HEK293 (cell line): Measurements from ENCODE around the gene GLIS1.

ENCODE experiments used
- CTCF ChIA-PET: fragments of 350-600 bp; formaldehyde crosslinking; extraction: SDS; loops from one replicate; lab custom pipeline; 2021; ENCODE audit warnings: antibody characterized with exemption; lab: Yijun Ruan, JAX
- POLR2A ChIA-PET: fragments of 300-600 bp; formaldehyde crosslinking; extraction: SDS; loops from one replicate; lab custom pipeline; 2020; ENCODE audit warnings: antibody characterized with exemption, inconsistent platforms; lab: Yijun Ruan, JAX
- H3K27ac ChIP-seq: fragments of 200-500 bp; sonication (Bioruptor generic); 2 replicates; pipeline ENCODE4 v1.5.1; 2014; ENCODE audit warnings: low read depth, low read length, control low read depth, inconsistent platforms; ENCODE audit errors: extremely low read depth
- H3K36me3 ChIP-seq, 2 experiments: fragments of 200-500 bp in 1 of 2; sonication (Bioruptor generic) in 1 of 2; 1 replicate in 1 of 2; 2 replicates in 1 of 2; pipeline ENCODE4 v1.5.1; 2014 to 2017; ENCODE audit warnings: inconsistent platforms in 2 of 2, low read length in 2 of 2; ENCODE audit not compliant: control insufficient read depth in 2 of 2, insufficient read depth in 1 of 2
- H3K4me1 ChIP-seq: fragments of 200-500 bp; sonication (Bioruptor generic); 2 replicates; pipeline ENCODE4 v1.5.1; 2014; ENCODE audit warnings: mild to moderate bottlenecking, low read length, inconsistent platforms; ENCODE audit not compliant: control insufficient read depth, insufficient read depth
- H3K4me3 ChIP-seq: 2 replicates; pipeline ENCODE4 v1.5.1; 2011; ENCODE audit warnings: low read depth, mild to moderate bottlenecking, control low read depth, low read length, moderate library complexity
- H3K9me3 ChIP-seq: fragments of 200-500 bp; sonication (Bioruptor generic); 2 replicates; pipeline ENCODE4 v1.5.1; 2014; ENCODE audit warnings: low read depth, low read length, inconsistent platforms; ENCODE audit not compliant: control insufficient read depth, insufficient read depth
- BCL11B ChIP-seq: fragments of 450-650 bp; formaldehyde crosslinking; IDR thresholded peaks from 2 replicates; pipeline ENCODE4 v1.5.1; 2016; ENCODE audit warnings: low read depth, missing biosample characterization, missing genetic modification characterization
- HOXD13 ChIP-seq: sonication (generic); formaldehyde crosslinking; IDR thresholded peaks from 2 replicates; pipeline ENCODE4 v1.8.0; 2022; ENCODE audit warnings: missing genetic modification reagents, borderline replicate concordance
- IKZF3 ChIP-seq: fragments of 450-650 bp; IDR thresholded peaks from 2 replicates; pipeline ENCODE4 v1.5.0; 2018; ENCODE audit warnings: missing biosample characterization, mild to moderate bottlenecking, missing genetic modification characterization, moderate library complexity
- KLF16 ChIP-seq: fragments of 450-650 bp; formaldehyde crosslinking; IDR thresholded peaks from 2 replicates; pipeline ENCODE4 v1.5.1; 2017; ENCODE audit warnings: missing biosample characterization, missing genetic modification characterization
- TSHZ1 ChIP-seq: fragments of 450-650 bp; formaldehyde crosslinking; IDR thresholded peaks from 2 replicates; pipeline ENCODE4 v1.5.1; 2016; ENCODE audit warnings: missing biosample characterization, missing genetic modification characterization, borderline replicate concordance
- YY2 ChIP-seq: fragments of 450-650 bp; formaldehyde crosslinking; IDR thresholded peaks from 2 replicates; pipeline ENCODE4 v1.5.1; 2016; ENCODE audit warnings: missing biosample characterization, missing genetic modification characterization
- ZBTB26 ChIP-seq: fragments of 450-650 bp; formaldehyde crosslinking; optimal IDR thresholded peaks from 2 replicates; pipeline ENCODE3; 2016; ENCODE audit warnings: missing biosample characterization, mild to moderate bottlenecking, missing genetic modification characterization
- ZBTB44 ChIP-seq: fragments of 450-650 bp; IDR thresholded peaks from 2 replicates; pipeline ENCODE4 v1.5.1; 2018; ENCODE audit warnings: missing biosample characterization, mild to moderate bottlenecking, missing genetic modification characterization
- ZNF157 ChIP-seq: fragments of 450-650 bp; formaldehyde crosslinking; IDR thresholded peaks from 2 replicates; pipeline ENCODE4 v1.5.1; 2016; ENCODE audit warnings: missing biosample characterization, missing genetic modification characterization
- ZNF211 ChIP-seq: fragments of 450-650 bp; formaldehyde crosslinking; IDR thresholded peaks from 2 replicates; pipeline ENCODE4 v1.5.1; 2016; ENCODE audit warnings: low read depth, missing biosample characterization, missing genetic modification characterization
- ZNF239 ChIP-seq: fragments of 450-650 bp; formaldehyde crosslinking; IDR thresholded peaks from 2 replicates; pipeline ENCODE4 v1.5.1; 2016; ENCODE audit warnings: missing biosample characterization, missing genetic modification characterization
- ZNF280D ChIP-seq: fragments of 450-650 bp; formaldehyde crosslinking; IDR thresholded peaks from 2 replicates; pipeline ENCODE4 v1.5.1; 2016; ENCODE audit warnings: missing biosample characterization, missing genetic modification characterization
- ZNF426 ChIP-seq: fragments of 450-650 bp; formaldehyde crosslinking; IDR thresholded peaks from 2 replicates; pipeline ENCODE4 v1.5.1; 2017; ENCODE audit warnings: missing biosample characterization, missing genetic modification characterization, mild to moderate bottlenecking, inconsistent platforms, moderate library complexity
- ZNF561 ChIP-seq: fragments of 450-650 bp; IDR thresholded peaks from 2 replicates; pipeline ENCODE4 v1.5.1; 2018; ENCODE audit warnings: missing biosample characterization, missing genetic modification characterization, borderline replicate concordance
- ZNF707 ChIP-seq: fragments of 450-650 bp; formaldehyde crosslinking; IDR thresholded peaks from 2 replicates; pipeline ENCODE4 v1.5.1; 2016; ENCODE audit warnings: missing biosample characterization, missing genetic modification characterization
- ZNF76 ChIP-seq: fragments of 450-650 bp; formaldehyde crosslinking; IDR thresholded peaks from 2 replicates; pipeline ENCODE4; 2016; ENCODE audit warnings: low read depth, missing biosample characterization, missing genetic modification characterization, borderline replicate concordance
- ZNF776 ChIP-seq: fragments of 450-650 bp; formaldehyde crosslinking; IDR thresholded peaks from 2 replicates; pipeline ENCODE4 v1.5.0; 2017; ENCODE audit warnings: missing biosample characterization, missing genetic modification characterization, borderline replicate concordance
- ZNF777 ChIP-seq: fragments of 450-650 bp; formaldehyde crosslinking; IDR thresholded peaks from 2 replicates; pipeline ENCODE4 v1.5.1; 2017; ENCODE audit warnings: missing biosample characterization, missing genetic modification characterization, borderline replicate concordance

Gene GLIS1

GRCh38 chr1:53769780-53770179 is 30.8 kb upstream of the GLIS1 start:
- Histone ChIP-seq H3K36me3 (peaks cover 24 to 63% of the 10 kb centered on the region in 2 experiments), H3K4me1 (no peaks in the 10 kb centered on the region), H3K27ac (no peak overlapping the region), H3K9me3 (no peaks in the 10 kb centered on the region), H3K4me3 (no peak overlapping the region)
- ChIA-PET CTCF (interaction anchor here (1.1 kb wide), 1 partner anchor 16 kb away, joined by 5 read pairs; no protein-coding TSS in a partner anchor), POLR2A (no interaction called here)
- no peak for TF ChIP-seq IKZF3
- TF ChIP-seq ZNF157 (tag by site-specific recombination) = no peak
- no peak for TF ChIP-seq ZNF426 (tag by site-specific recombination)
- TF ChIP-seq ZNF707 (tag by site-specific recombination) = no peak
- no peak for TF ChIP-seq ZNF776 (tag by site-specific recombination)
- TF ChIP-seq ZNF211 (tag by site-specific recombination) = no peak
- TF ChIP-seq HOXD13 (CRISPR knock-in tag) = no peak
- no peak for TF ChIP-seq ZBTB44
- no peak for TF ChIP-seq ZNF239 (tag by site-specific recombination)
- TF ChIP-seq BCL11B (tag by site-specific recombination) = no peak
- no peak for TF ChIP-seq ZNF280D (tag by site-specific recombination)
- no peak for TF ChIP-seq ZNF76 (tag by site-specific recombination)
- TF ChIP-seq YY2 = no peak
- no peak for TF ChIP-seq ZBTB26 (tag by site-specific recombination)
- no peak for TF ChIP-seq KLF16 (tag by site-specific recombination)
- TF ChIP-seq ZNF777 (tag by site-specific recombination) = no peak
- no peak for TF ChIP-seq ZNF561
- no peak for TF ChIP-seq TSHZ1 (tag by site-specific recombination)
